Measurements from ENCODE around the gene GAB2. TPM values are rescaled to one million over a fixed set of nuclear protein-coding genes. Genes with fewer than 3 reads are reported as not detected.

Gene GAB2
- total and polyA plus RNA-seq, 2 of the 13 experiments (the other 11 are each of a cell fraction or from before 2014, with no cell fraction given): 4.1 to 8.6 TPM

- ChIA-PET CTCF (ENCODE audit: low intra/inter-chr PET ratio, low total read pairs) (no interaction called here), POLR2A (no interaction called here)
- Histone ChIP-seq H3K9me3 (ENCODE audit: low read length) (no peaks in the 10 kb centered on the region), H3K79me2 (ENCODE audit: insufficient read depth, low read length) (no peaks in the 10 kb centered on the region), H4K20me1 (ENCODE audit: insufficient read depth, low read length) (no peaks in the 10 kb centered on the region), H2AFZ (ENCODE audit: low read length) (no peak overlapping the region), H3K4me3 (replicated peaks in 1 of 3; ENCODE audit: insufficient read depth in 1 of 3, low read depth in 2 of 3, low read length in 3 of 3) (no peak overlapping the region), H3K9ac (ENCODE audit: insufficient read depth, low read depth, low read length) (no peak overlapping the region), H3K4me2 (ENCODE audit: low read depth, low read length) (no peak overlapping the region), H3K36me3 (replicated peaks in 1 of 2; ENCODE audit: control insufficient read depth in 1 of 2, insufficient read depth in 2 of 2, low read length in 2 of 2) (no peaks in the 10 kb centered on the region), H3K27ac (ENCODE audit: extremely low read length, insufficient read depth, low read length) (no peak overlapping the region), H3K27me3 (ENCODE audit: control insufficient read depth in 1 of 2, insufficient read depth in 2 of 2, low read length in 2 of 2) (no peaks in the 10 kb centered on the region), H3K4me1 (ENCODE audit: insufficient read depth, low read length) (peaks cover 17% of the 10 kb centered on the region)
- in situ Hi-C loops (cut with HindIII; ENCODE audit: extremely low pct_ligation_motif_present, low pct_unique_long_range_greater_than_20kb) (no loop called here), intact Hi-C loops (cut with micrococcal nuclease; ENCODE audit: unreplicated experiment) (no loop called here)
- 95% methylated on average over 6 of the region's 6 CpGs for WGBS (ENCODE audit: low lambda C conversion rate)
- ATAC-seq (no peak), DNase-seq (ENCODE audit: low spot score) (no peak), FAIRE-seq (no peak)
- TF ChIP-seq RBAK (CRISPR knock-in tag; IDR thresholded peaks at IDR 0.05) (no peak), CEBPB (IDR thresholded peaks at IDR 0.05; ENCODE audit: borderline replicate concordance, low read depth, low read length) (0 out of 2 replicates have a peak, but pooled peaks have one; percentile 20), PAX8 (CRISPR knock-in tag; IDR thresholded peaks at IDR 0.05; ENCODE audit: borderline replicate concordance) (no peak), SMARCE1 (IDR thresholded peaks at IDR 0.05; ENCODE audit: borderline replicate concordance) (no peak)
- BruUV-seq (replicated peaks): no TSS peak
Measured at GRCh38 chr11:78355309-78355705, 62.3 kb downstream of the GAB2 start.

- Histone ChIP-seq H3K4me1 (ENCODE audit: insufficient read depth, low read length) (peaks cover 24% of the 10 kb centered on the region), H3K36me3 (replicated peaks in 1 of 2; ENCODE audit: control insufficient read depth in 1 of 2, insufficient read depth in 2 of 2, low read length in 2 of 2) (no peaks in the 10 kb centered on the region), H2AFZ (ENCODE audit: low read length) (no peak overlapping the region), H3K9ac (ENCODE audit: insufficient read depth, low read depth, low read length) (no peak overlapping the region), H4K20me1 (ENCODE audit: insufficient read depth, low read length) (no peaks in the 10 kb centered on the region), H3K4me2 (ENCODE audit: low read depth, low read length) (no peak overlapping the region), H3K9me3 (ENCODE audit: low read length) (no peaks in the 10 kb centered on the region), H3K27ac (ENCODE audit: extremely low read length, insufficient read depth, low read length) (no peak overlapping the region), H3K4me3 (replicated peaks in 1 of 3; ENCODE audit: insufficient read depth in 1 of 3, low read depth in 2 of 3, low read length in 3 of 3) (no peak overlapping the region), H3K79me2 (ENCODE audit: insufficient read depth, low read length) (no peaks in the 10 kb centered on the region), H3K27me3 (ENCODE audit: control insufficient read depth in 1 of 2, insufficient read depth in 2 of 2, low read length in 2 of 2) (no peaks in the 10 kb centered on the region)
- ChIA-PET CTCF (ENCODE audit: low intra/inter-chr PET ratio, low total read pairs) (no interaction called here), POLR2A (no interaction called here)
- intact Hi-C loops (cut with micrococcal nuclease; ENCODE audit: unreplicated experiment): no loop called here
- no peak for DNase-seq (ENCODE audit: low spot score)
- TF ChIP-seq NR0B2 (CRISPR knock-in tag; IDR thresholded peaks at IDR 0.05): no peak
- no peak for TF ChIP-seq ZBTB49 (CRISPR knock-in tag; IDR thresholded peaks at IDR 0.05; ENCODE audit: borderline replicate concordance)
- TF ChIP-seq, protein P1, sequence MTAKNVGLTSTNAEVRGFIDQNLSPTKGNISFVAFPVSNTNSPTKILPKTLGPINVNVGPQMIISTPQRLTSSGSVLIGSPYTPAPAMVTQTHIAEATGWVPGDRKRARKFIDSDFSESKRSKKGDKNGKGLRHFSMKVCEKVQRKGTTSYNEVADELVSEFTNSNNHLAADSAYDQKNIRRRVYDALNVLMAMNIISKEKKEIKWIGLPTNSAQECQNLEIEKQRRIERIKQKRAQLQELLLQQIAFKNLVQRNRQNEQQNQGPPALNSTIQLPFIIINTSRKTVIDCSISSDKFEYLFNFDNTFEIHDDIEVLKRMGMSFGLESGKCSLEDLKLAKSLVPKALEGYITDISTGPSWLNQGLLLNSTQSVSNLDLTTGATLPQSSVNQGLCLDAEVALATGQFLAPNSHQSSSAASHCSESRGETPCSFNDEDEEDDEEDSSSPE (CRISPR knock-in tag; IDR thresholded peaks at IDR 0.05): no peak
- no peak for ATAC-seq
- WGBS (ENCODE audit: low lambda C conversion rate): 86% methylated on average over 7 of the region's 7 CpGs
- no TSS peak for BruUV-seq (replicated peaks)
- no peak for FAIRE-seq
- in situ Hi-C loops (cut with HindIII; ENCODE audit: extremely low pct_ligation_motif_present, low pct_unique_long_range_greater_than_20kb): no loop called here
Measured at GRCh38 chr11:78354408-78355308, 63.0 kb downstream of the GAB2 start.
